Stimulated activated naive B cell treated with anti-CD40 and anti-IgM and Interleukin-4, amounts not matched to agents 10 μg/mL and 1 μg/mL and 100 μg/mL, for 72 hours (primary cell): Measurements from ENCODE around the gene EIF4G1.

ENCODE experiments used
- ATAC-seq, 2 donors: fragments of 150-1000 bp; cut with Tn5 transposase; replicated peaks; 2 replicates each; pipeline ENCODE4 v1.10.0; 2021; ENCODE audit warnings: moderate library complexity in 1 of 2
- DNase-seq: peaks from one replicate; pipeline ENCODE4 v3.0.0; 2021
- H3K27ac Mint-ChIP-seq: one replicate; pipeline ENCODE4 v1.8.0; 2022; ENCODE audit warnings: mild to moderate bottlenecking, mixed read lengths
- H3K27me3 Mint-ChIP-seq, 2 donors: one replicate each; pipeline ENCODE4 v1.8.0; 2022; ENCODE audit warnings: mixed read lengths in 2 of 2
- H3K36me3 Mint-ChIP-seq, 2 donors: one replicate each; pipeline ENCODE4 v1.8.0; 2022; ENCODE audit warnings: mixed read lengths in 2 of 2, mild to moderate bottlenecking in 1 of 2
- H3K4me1 Mint-ChIP-seq, 2 donors: one replicate each; pipeline ENCODE4 v1.8.0; 2022; ENCODE audit warnings: mixed read lengths in 2 of 2, mild to moderate bottlenecking in 1 of 2
- H3K4me3 Mint-ChIP-seq, 2 donors: one replicate each; pipeline ENCODE4 v1.8.0; 2022; ENCODE audit warnings: mild to moderate bottlenecking in 2 of 2, mixed read lengths in 2 of 2, moderate library complexity in 1 of 2
- H3K9me3 Mint-ChIP-seq, 2 donors: one replicate each; pipeline ENCODE4 v1.8.0; 2022; ENCODE audit warnings: mixed read lengths in 2 of 2, mild to moderate bottlenecking in 1 of 2

The EIF4G1 gene

DNA sequence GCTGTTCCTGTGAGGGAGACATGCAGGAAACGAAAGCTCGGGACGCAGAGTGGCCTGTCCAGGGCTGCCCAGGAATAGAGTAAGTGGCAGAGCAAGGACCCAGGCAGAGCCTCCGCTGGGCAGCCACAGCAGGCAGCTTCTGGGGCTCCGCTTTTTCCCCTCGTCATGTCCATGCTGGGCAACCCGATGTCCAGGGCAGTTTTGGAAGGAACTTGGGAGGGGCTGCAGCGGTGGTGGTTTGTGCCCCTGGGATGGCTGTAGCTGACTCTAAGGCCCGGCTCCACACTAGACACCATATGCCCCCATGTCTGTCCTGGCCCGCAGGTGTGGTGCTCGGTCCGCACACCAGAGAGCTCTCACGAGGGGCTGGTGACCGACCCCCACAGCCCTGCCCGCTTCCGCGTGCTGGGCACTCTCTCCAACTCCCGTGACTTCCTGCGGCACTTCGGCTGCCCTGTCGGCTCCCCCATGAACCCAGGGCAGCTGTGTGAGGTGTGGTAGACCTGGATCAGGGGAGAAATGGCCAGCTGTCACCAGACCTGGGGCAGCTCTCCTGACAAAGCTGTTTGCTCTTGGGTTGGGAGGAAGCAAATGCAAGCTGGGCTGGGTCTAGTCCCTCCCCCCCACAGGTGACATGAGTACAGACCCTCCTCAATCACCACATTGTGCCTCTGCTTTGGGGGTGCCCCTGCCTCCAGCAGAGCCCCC is 22.5 kb upstream of the EIF4G1 start:
- ATAC-seq = no peak
- H3K27me3 Mint-ChIP-seq = peaks cover 13 to 22% of the 10 kb centered on the region in 2 donors
- no peaks in the 10 kb centered on the region for H3K9me3 Mint-ChIP-seq
- H3K4me1 Mint-ChIP-seq = peaks cover 0 to 6% of the 10 kb centered on the region in 2 donors
- no peaks in the 10 kb centered on the region for H3K36me3 Mint-ChIP-seq
- H3K27ac Mint-ChIP-seq = no peak overlapping the region
- H3K4me3 Mint-ChIP-seq = no peak overlapping the region
- DNase-seq = no peak

DNA sequence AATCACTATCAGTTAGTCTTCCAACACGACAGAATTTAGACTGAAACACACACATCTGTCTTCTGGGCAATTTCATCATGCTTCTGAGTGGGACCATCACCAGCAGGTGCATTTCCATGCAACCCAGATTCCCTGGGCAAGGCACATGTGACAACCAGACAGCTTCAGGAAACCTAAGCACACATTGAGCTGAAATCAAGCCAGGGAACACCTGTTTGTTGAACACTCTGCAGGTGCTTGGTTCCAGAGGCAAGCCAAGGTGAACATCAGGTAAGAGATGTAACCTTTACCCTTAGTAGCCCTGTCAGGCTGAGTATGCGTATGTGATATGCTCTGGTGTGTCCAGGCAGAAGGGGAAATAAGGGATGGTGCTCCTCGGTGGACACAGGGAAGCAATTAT is 18.6 kb upstream of the EIF4G1 start:
- ATAC-seq (no peak), DNase-seq (no peak)
- Mint-ChIP-seq H3K9me3 (no peaks in the 10 kb centered on the region), H3K27me3 (peaks cover 9 to 10% of the 10 kb centered on the region in 2 donors), H3K4me3 (no peak overlapping the region), H3K4me1 (peaks cover 13 to 17% of the 10 kb centered on the region in 2 donors), H3K36me3 (peaks cover 9% of the 10 kb centered on the region in 2 donors), H3K27ac (no peak overlapping the region)

DNA sequence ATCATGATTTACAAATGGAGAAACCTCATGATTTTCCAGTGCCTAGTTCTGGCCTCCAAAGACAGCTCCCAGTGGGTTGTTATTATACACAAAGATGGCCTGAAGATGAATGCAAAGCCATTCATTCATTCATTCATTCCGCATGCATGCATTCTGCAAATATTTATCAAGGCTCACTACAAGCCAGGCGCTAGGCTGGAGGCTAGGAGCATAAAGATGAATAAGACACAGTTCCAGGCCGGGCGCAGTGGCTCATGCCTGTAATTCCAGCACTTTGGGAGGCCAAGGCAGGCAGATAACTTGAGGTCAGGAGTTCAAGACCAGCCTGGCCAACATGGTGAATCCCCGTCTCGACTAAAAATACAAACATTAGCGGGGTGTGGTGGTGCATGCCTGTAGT is 17.8 kb upstream of the EIF4G1 start:
- H3K9me3 Mint-ChIP-seq = no peaks in the 10 kb centered on the region
- peaks cover 13 to 22% of the 10 kb centered on the region in 2 donors for H3K4me1 Mint-ChIP-seq
- peaks cover 5 to 10% of the 10 kb centered on the region in 2 donors for H3K27me3 Mint-ChIP-seq
- ATAC-seq = no peak
- no peak overlapping the region for H3K27ac Mint-ChIP-seq
- H3K36me3 Mint-ChIP-seq = peaks cover 13 to 14% of the 10 kb centered on the region in 2 donors
- no peak overlapping the region for H3K4me3 Mint-ChIP-seq
- no peak for DNase-seq

DNA sequence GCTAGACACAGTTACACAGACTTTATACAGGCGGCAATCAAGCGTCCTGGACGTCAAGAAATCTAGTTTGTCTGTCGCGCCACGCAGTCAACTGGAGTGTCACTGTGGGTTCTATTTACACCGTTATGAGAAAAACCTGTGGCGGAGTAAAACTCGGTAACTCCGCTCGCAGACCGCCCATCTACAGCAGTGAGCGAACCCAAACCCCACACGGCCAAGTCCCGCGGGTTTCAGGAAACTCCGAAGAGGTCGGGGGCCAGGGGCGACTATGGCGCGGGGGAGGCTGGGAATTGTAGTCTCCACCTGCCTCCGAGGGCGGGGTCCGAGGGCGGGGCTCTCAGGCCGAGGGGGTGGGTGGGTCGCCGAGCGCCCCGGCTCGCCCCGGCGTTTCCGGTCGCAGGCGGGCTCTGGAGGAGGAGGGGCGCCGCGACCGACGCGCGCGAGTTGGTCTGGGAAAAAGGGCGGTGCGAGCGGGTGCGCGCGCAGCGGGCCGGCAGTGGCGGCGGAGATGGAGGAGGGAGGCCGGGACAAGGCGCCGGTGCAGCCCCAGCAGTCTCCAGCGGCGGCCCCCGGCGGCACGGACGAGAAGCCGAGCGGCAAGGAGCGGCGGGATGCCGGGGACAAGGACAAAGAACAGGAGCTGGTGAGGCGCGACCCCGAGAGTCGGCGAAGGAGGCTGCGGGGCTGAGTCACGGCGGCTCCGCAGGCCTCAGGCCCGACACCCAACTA is 15.5 kb upstream of the EIF4G1 start, which contains the start of gene PSMD2:
Gene PSMD2, plus strand, starts transcription at position 483 of the 729 bp plus-strand sequence. Its CDS starts 26 bp downstream, at position 509.
- peak; percentile 97 to 98 for ATAC-seq
- Mint-ChIP-seq H3K9me3 (no peaks in the 10 kb centered on the region), H3K27ac (peak within 1 kb of the TSS; percentile 88), H3K27me3 (no peaks in the 10 kb centered on the region), H3K4me1 (peaks cover 13 to 24% of the 10 kb centered on the region in 2 donors), H3K4me3 (peak within 1 kb of the TSS; percentile 90 to 97), H3K36me3 (peaks cover 14 to 24% of the 10 kb centered on the region in 2 donors)
- DNase-seq = peak; percentile 94

DNA sequence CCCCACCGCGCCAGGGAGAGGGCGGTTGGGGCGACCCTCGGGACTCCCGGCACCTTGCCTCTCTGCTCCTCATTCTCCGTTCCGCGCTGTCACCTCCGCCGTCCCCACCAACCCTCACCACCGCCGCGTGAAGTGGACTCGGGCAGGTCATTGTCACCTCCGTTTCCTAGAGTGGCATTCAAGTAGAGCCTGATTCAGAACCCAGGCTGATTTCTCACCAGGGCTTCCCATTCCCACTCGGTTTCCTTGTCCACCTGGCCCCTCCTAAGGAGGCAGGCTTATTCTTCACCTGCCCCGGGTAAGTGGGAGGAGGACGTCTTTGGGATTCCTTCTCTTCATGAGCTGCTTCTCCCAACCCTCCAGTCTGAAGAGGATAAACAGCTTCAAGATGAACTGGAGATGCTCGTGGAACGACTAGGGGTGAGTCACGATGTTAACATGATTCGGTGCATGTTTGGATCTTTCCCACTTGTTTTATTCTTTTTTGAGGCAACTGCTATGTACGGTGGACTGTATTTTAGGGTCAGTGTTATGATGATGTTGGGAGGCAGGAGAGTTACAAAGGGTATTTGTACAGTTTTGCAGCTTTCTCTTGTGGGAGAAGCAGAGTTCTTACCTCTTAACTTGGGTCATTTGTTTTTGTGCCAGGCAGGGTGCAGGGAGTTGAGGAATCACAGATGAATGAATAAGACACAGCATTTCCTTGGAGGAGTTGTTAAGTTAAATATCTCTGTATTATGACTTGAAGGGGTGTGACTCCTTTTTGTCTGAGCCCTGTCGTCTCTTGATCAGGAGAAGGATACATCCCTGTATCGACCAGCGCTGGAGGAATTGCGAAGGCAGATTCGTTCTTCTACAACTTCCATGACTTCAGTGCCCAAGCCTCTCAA is 14.7 kb upstream of the EIF4G1 start:
- Mint-ChIP-seq H3K4me1 (peaks cover 14 to 24% of the 10 kb centered on the region in 2 donors), H3K36me3 (peaks cover 20 to 30% of the 10 kb centered on the region in 2 donors), H3K27ac (peak overlapping the region; percentile 88), H3K4me3 (peak overlapping the region; percentile 90 to 97), H3K27me3 (no peaks in the 10 kb centered on the region), H3K9me3 (no peaks in the 10 kb centered on the region)
- ATAC-seq = no peak
- no peak for DNase-seq

DNA sequence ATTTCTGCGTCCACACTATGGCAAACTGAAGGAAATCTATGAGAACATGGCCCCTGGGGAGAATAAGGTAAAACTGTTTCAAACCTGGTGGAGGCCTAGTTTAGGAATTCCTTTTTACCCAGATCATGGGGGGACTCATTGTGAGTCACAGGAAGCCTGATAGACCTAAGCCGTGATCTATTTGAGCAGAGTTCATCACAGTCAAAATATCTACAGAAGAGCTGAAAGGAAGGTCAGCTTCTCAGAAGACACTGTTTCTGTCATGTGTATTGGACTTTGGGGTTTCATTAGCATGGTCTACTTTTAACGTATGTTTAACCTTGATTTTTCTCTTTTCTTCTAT is 14.1 kb upstream of the EIF4G1 start:
- Mint-ChIP-seq H3K4me3 (peak overlapping the region; percentile 90 to 97), H3K27ac (no peak overlapping the region), H3K4me1 (peaks cover 14 to 24% of the 10 kb centered on the region in 2 donors), H3K36me3 (peaks cover 20 to 30% of the 10 kb centered on the region in 2 donors), H3K27me3 (no peaks in the 10 kb centered on the region), H3K9me3 (no peaks in the 10 kb centered on the region)
- ATAC-seq (no peak), DNase-seq (no peak)

GRCh38 chr3:184305577-184305976 is 8.8 kb upstream of the EIF4G1 start:
- H3K27ac Mint-ChIP-seq = no peak overlapping the region
- DNase-seq = no peak
- H3K4me3 Mint-ChIP-seq = no peak overlapping the region
- H3K36me3 Mint-ChIP-seq = peaks cover 50 to 65% of the 10 kb centered on the region in 2 donors
- H3K27me3 Mint-ChIP-seq = no peaks in the 10 kb centered on the region
- peak in 1 of 2 donors; percentile 48 for ATAC-seq
- H3K9me3 Mint-ChIP-seq = no peaks in the 10 kb centered on the region
- H3K4me1 Mint-ChIP-seq = peaks cover 2 to 25% of the 10 kb centered on the region in 2 donors

DNA sequence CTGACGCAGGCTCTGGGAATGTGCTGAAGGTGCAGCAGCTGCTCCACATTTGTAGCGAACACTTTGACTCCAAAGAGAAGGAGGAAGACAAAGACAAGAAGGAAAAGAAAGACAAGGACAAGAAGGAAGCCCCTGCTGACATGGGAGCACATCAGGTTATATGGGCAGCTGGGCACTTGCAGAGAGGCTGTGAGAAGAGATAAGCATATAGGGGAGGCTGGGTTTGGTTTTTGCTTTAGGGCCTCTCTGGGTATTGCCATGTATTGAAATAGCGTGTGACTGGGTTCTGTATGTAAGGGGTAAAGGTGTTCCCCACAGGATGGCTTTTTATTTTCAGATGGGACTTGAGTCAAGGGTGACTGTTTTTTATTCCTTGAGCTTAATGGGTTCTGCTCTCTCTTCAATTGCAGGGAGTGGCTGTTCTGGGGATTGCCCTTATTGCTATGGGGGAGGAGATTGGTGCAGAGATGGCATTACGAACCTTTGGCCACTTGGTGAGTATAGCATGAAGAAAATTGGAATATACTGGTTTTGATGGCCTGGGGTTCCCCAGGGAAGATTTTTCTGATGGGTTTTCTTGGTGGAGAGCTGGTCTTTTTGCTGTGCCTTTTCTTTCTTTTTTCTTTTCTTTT is 7.9 kb upstream of the EIF4G1 start:
- no peak for ATAC-seq
- no peaks in the 10 kb centered on the region for H3K9me3 Mint-ChIP-seq
- H3K4me3 Mint-ChIP-seq = no peak overlapping the region
- peaks cover 45 to 60% of the 10 kb centered on the region in 2 donors for H3K36me3 Mint-ChIP-seq
- H3K27me3 Mint-ChIP-seq = no peaks in the 10 kb centered on the region
- DNase-seq = no peak
- H3K4me1 Mint-ChIP-seq = peaks cover 2 to 20% of the 10 kb centered on the region in 2 donors
- peak overlapping the region; percentile 11 for H3K27ac Mint-ChIP-seq

- Mint-ChIP-seq H3K9me3 (no peaks in the 10 kb centered on the region), H3K27me3 (no peaks in the 10 kb centered on the region), H3K36me3 (peaks cover 43 to 52% of the 10 kb centered on the region in 2 donors), H3K27ac (no peak overlapping the region), H3K4me3 (no peak overlapping the region), H3K4me1 (peaks cover 2 to 16% of the 10 kb centered on the region in 2 donors)
- DNase-seq (no peak), ATAC-seq (no peak)
Measured at GRCh38 chr3:184307915-184308314, 6.5 kb upstream of the EIF4G1 start.

DNA sequence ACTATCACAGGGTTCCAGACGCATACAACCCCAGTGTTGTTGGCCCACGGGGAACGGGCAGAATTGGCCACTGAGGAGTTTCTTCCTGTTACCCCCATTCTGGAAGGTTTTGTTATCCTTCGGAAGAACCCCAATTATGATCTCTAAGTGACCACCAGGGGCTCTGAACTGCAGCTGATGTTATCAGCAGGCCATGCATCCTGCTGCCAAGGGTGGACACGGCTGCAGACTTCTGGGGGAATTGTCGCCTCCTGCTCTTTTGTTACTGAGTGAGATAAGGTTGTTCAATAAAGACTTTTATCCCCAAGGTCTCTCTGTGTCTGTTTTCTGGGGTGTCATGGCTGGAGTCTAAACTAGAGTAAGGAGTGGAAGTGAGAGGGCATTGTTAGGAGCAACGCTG is 5.7 kb upstream of the EIF4G1 start:
- H3K4me3 Mint-ChIP-seq = no peak overlapping the region
- H3K36me3 Mint-ChIP-seq = peaks cover 43 to 50% of the 10 kb centered on the region in 2 donors
- H3K27ac Mint-ChIP-seq = peak overlapping the region; percentile 56
- DNase-seq (no peak), ATAC-seq (no peak)
- no peaks in the 10 kb centered on the region for H3K27me3 Mint-ChIP-seq
- peaks cover 2 to 16% of the 10 kb centered on the region in 2 donors for H3K4me1 Mint-ChIP-seq
- H3K9me3 Mint-ChIP-seq = no peaks in the 10 kb centered on the region

- DNase-seq (no peak), ATAC-seq (no peak)
- Mint-ChIP-seq H3K4me3 (no peak overlapping the region), H3K27ac (no peak overlapping the region), H3K36me3 (peaks cover 34 to 37% of the 10 kb centered on the region in 2 donors), H3K9me3 (no peaks in the 10 kb centered on the region), H3K27me3 (no peaks in the 10 kb centered on the region), H3K4me1 (peaks cover 6 to 26% of the 10 kb centered on the region in 2 donors)
Measured at GRCh38 chr3:184311633-184312032, 2.8 kb upstream of the EIF4G1 start.

GRCh38 chr3:184314700-184315542 is 515 bp downstream of the EIF4G1 start:
- no peaks in the 10 kb centered on the region for H3K27me3 Mint-ChIP-seq
- no peak for DNase-seq
- H3K27ac Mint-ChIP-seq = peak overlapping the region; percentile 92
- peaks cover 28 to 38% of the 10 kb centered on the region in 2 donors for H3K4me1 Mint-ChIP-seq
- ATAC-seq = peak; percentile 58 to 61
- H3K36me3 Mint-ChIP-seq = peaks cover 28 to 32% of the 10 kb centered on the region in 2 donors
- no peaks in the 10 kb centered on the region for H3K9me3 Mint-ChIP-seq
- peak overlapping the region; percentile 85 to 86 for H3K4me3 Mint-ChIP-seq

- H3K36me3 Mint-ChIP-seq = peaks cover 26 to 31% of the 10 kb centered on the region in 2 donors
- no peaks in the 10 kb centered on the region for H3K9me3 Mint-ChIP-seq
- H3K27ac Mint-ChIP-seq = peak overlapping the region; percentile 91
- ATAC-seq (peak; percentile 0 to 3), DNase-seq (no peak)
- no peaks in the 10 kb centered on the region for H3K27me3 Mint-ChIP-seq
- H3K4me1 Mint-ChIP-seq = peaks cover 28 to 38% of the 10 kb centered on the region in 2 donors
- H3K4me3 Mint-ChIP-seq = peak overlapping the region; percentile 77 to 81
Measured at GRCh38 chr3:184315543-184315867, 1.1 kb downstream of the EIF4G1 start.
